Measurements from ENCODE around the gene ARRDC1.

Gene ARRDC1

DNA sequence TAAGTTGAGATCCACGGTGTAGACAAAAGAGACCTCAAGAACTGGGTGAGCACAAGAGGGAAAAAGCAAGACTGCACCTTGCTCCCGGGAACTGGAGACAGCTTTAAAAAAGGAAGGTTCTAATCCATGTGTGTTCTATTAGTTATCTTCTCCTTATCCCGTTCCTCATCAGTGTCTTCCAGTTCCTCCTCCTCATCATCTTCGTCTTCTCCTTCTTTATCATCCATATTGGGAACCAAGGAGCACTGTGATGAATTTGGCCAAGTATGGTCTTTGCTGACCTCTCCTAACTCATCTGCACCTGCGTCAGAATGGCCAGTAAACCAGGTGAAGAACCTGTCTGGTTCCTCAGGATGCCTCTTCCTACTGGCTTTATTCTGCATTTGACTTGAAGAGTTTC lies 35.4 kb downstream of the ARRDC1 start:
- DNase-seq, result no peak

GRCh38 chr9:137642118-137642601 lies 36.7 kb downstream of the ARRDC1 start:
- no peak for DNase-seq

GRCh38 chr9:137642892-137643291 lies 37.4 kb downstream of the ARRDC1 start:
- DNase-seq, result no peak

GRCh38 chr9:137643921-137644320 lies 38.4 kb downstream of the ARRDC1 start:
- no peak for DNase-seq

GRCh38 chr9:137645211-137645610 lies 39.7 kb downstream of the ARRDC1 start:
- DNase-seq, result peak; percentile 5

- DNase-seq, result no peak
Measured at GRCh38 chr9:137646341-137646740, 40.9 kb downstream of the ARRDC1 start.

- no peak for DNase-seq
Measured at GRCh38 chr9:137647096-137647714, 41.7 kb downstream of the ARRDC1 start.

GRCh38 chr9:137648396-137648795 lies 42.9 kb downstream of the ARRDC1 start:
- DNase-seq, result no peak

DNA sequence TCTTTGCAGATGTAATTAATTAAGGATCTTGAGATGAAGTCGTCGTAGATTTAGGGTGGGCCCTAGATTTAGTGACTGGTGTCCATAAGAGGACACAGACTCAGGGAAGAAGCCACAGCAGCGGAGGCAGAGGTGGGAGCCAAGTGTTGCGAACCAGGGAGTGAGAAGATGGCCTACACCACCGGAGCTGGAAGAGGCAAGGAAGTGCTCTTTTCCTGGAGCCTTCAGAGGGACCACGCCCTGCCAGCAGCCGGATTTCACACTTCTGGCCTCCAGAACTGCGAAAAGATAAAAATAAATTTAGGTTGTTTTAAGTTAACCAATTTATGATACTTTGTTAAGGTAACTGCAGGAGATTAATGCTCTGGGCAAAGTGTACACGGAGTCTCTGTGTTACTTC lies 44.1 kb downstream of the ARRDC1 start:
- no peak for DNase-seq

- no peak for DNase-seq
Measured at GRCh38 chr9:137650259-137650658, 44.8 kb downstream of the ARRDC1 start.

GRCh38 chr9:137650779-137651178 lies 45.3 kb downstream of the ARRDC1 start:
- no peak for DNase-seq

DNA sequence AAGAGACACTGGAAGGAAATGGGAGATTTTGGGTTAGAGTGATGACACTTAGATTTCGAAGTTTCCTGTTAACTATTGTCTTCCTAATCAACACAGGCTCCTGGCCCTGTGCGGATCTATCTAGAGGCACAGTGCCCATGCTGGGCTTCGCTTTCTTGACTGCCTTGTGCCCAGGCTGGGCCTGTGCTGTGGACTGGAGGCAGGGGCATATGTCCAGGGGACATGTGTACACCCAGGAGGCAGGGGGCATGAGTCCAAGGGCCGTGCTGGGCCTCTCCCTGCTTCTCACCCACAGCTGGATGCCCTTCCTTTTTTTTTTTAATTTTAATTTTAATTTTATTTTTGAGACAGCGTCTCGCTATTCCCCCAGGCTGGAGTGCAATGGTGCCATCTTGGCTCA lies 50.9 kb downstream of the ARRDC1 start:
- no peak for DNase-seq

DNA sequence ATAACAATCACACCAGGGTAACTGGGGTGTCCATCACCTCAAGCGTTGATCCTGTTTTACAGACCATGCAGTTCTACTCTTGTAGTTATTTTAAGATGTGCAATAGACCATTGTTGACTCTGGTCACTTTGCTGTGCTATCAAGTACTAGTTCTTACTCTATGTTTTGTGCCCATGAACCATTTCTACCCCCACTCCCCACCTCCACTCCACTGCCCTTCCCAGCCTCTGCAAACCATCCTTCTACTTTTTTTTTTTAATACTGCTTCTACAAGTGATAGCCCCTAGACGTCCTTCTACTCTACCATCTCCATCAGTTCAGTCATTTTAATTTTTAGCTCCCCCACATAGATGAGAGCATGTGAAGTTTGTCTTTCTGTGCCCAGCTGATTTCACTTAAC lies 52.1 kb downstream of the ARRDC1 start:
- no peak for DNase-seq

GRCh38 chr9:137658781-137659180 lies 53.3 kb downstream of the ARRDC1 start:
- no peak for DNase-seq

GRCh38 chr9:137660144-137660543 lies 54.7 kb downstream of the ARRDC1 start:
- no peak for DNase-seq

- DNase-seq, result no peak
Measured at GRCh38 chr9:137663584-137663983, 58.1 kb downstream of the ARRDC1 start.

GRCh38 chr9:137664676-137665075 lies 59.2 kb downstream of the ARRDC1 start:
- DNase-seq, result no peak
